ENCODE data around the gene KCNT1.

DNA sequence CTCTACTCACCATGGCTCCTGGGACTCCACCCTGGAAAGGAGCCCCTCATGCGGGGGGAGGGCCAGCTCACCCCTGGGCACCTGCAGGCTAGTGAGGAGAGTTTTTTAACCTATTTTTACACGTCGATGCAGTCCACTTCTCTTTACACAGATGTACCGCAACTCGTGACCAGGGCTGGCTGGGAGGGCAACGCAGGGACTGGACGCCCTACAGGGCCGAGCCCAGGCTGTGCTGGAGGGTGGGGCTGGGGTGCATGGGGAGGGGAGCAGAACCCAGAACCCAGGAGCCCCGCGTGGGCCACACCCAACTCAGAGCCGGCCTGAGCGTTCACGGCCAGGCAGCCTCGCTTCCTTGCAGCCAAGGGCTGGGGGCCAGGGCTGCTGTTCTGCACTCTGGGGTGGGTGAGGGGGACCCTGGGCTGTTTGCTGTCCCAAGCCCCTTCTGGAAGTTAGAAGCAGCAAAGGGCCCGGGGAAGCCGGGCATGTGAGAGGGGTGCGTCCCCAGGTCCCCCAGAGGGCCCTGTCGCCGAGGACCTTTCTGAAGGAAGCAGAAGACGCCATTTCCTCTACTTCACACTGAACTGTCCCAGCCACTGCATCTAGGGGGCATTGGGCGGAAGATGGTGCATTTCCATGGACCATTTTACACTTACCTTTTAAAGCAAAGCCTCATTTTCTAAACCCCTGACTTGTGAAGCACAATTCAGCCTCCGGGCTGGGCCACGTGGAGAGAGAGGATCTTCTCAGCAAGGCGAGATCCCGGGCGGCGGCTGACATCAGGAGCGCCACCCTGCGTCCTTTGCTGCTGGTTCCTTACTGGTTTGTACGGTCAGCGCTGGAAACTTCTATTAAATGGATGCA, 90.5 kb downstream of the KCNT1 start:
- no peak for TF ChIP-seq CTCF (IDR thresholded peaks at IDR 0.05)
- no peak for TF ChIP-seq POLR2A (IDR thresholded peaks at IDR 0.05)

Measured in esophagus squamous epithelium (tissue), 4 donors.